Panc1 (cell line): ENCODE data around the gene CCDC50.

Source experiments
- POLR2AphosphoS5 ChIP-seq: IDR thresholded peaks from 2 replicates; pipeline ENCODE4 v1.6.1; 2012; ENCODE audit warnings: mild to moderate bottlenecking, low read depth, low read length, moderate library complexity
- SIN3A ChIP-seq: IDR thresholded peaks from 2 replicates; pipeline ENCODE4 v1.6.1; 2012; ENCODE audit warnings: low read depth, mild to moderate bottlenecking, low read length, moderate library complexity, borderline replicate concordance; ENCODE audit not compliant: insufficient read depth
- TCF7L2 ChIP-seq: IDR thresholded peaks from 2 replicates; pipeline ENCODE4 v1.6.1; 2011; ENCODE audit warnings: mild to moderate bottlenecking, low read depth, low read length, inconsistent platforms
- TF ChIP-seq, protein P1 (sequence below): fragments of 450-650 bp; IDR thresholded peaks from 2 replicates; pipeline ENCODE4 v1.5.1; 2017; ENCODE audit warnings: mild to moderate bottlenecking
- TF ChIP-seq, protein P2 (sequence below), 2 experiments: IDR thresholded peaks; 2 replicates each; pipeline ENCODE4 v1.6.1; 2011 to 2012; ENCODE audit warnings: low read depth in 2 of 2, control low read depth in 1 of 2, low read length in 1 of 2, mild to moderate bottlenecking in 1 of 2, moderate library complexity in 1 of 2; ENCODE audit not compliant: insufficient read depth in 1 of 2

DNA sequence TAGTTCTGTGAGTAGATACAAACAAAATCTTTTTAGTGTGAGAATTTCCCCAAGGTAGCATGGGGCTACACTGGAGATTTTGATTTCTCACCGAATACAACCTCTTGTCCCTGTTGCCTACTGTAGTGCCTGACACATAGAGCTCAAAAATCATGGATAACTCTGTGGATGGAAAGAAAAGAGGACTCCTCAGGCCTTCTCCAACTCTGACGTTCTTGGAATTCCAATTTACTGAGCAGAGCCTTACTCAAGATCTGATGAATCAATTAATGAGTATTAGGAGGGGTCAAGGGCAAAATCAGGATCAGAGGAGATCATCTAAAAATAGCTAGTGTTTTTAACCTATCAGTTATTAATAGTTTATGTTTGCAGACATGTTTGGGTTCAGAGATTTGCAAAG, 85.1 kb downstream of the CCDC50 start:
- TF ChIP-seq, protein P1, sequence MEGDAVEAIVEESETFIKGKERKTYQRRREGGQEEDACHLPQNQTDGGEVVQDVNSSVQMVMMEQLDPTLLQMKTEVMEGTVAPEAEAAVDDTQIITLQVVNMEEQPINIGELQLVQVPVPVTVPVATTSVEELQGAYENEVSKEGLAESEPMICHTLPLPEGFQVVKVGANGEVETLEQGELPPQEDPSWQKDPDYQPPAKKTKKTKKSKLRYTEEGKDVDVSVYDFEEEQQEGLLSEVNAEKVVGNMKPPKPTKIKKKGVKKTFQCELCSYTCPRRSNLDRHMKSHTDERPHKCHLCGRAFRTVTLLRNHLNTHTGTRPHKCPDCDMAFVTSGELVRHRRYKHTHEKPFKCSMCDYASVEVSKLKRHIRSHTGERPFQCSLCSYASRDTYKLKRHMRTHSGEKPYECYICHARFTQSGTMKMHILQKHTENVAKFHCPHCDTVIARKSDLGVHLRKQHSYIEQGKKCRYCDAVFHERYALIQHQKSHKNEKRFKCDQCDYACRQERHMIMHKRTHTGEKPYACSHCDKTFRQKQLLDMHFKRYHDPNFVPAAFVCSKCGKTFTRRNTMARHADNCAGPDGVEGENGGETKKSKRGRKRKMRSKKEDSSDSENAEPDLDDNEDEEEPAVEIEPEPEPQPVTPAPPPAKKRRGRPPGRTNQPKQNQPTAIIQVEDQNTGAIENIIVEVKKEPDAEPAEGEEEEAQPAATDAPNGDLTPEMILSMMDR: no peak
- TF ChIP-seq, protein P2, sequence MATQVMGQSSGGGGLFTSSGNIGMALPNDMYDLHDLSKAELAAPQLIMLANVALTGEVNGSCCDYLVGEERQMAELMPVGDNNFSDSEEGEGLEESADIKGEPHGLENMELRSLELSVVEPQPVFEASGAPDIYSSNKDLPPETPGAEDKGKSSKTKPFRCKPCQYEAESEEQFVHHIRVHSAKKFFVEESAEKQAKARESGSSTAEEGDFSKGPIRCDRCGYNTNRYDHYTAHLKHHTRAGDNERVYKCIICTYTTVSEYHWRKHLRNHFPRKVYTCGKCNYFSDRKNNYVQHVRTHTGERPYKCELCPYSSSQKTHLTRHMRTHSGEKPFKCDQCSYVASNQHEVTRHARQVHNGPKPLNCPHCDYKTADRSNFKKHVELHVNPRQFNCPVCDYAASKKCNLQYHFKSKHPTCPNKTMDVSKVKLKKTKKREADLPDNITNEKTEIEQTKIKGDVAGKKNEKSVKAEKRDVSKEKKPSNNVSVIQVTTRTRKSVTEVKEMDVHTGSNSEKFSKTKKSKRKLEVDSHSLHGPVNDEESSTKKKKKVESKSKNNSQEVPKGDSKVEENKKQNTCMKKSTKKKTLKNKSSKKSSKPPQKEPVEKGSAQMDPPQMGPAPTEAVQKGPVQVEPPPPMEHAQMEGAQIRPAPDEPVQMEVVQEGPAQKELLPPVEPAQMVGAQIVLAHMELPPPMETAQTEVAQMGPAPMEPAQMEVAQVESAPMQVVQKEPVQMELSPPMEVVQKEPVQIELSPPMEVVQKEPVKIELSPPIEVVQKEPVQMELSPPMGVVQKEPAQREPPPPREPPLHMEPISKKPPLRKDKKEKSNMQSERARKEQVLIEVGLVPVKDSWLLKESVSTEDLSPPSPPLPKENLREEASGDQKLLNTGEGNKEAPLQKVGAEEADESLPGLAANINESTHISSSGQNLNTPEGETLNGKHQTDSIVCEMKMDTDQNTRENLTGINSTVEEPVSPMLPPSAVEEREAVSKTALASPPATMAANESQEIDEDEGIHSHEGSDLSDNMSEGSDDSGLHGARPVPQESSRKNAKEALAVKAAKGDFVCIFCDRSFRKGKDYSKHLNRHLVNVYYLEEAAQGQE (IDR thresholded peaks at IDR 0.05; ENCODE audit: insufficient read depth in 1 of 2, low read depth in 2 of 2, low read length in 1 of 2): no peak
- TF ChIP-seq TCF7L2 (no peak), POLR2AphosphoS5 (no peak), SIN3A (no peak)
